Astrocyte of the cerebellum (primary cell): ENCODE measurements around the gene AZU1.

Experiments
- DNase-seq: peaks from one replicate; pipeline ENCODE4 v3.0.0-alpha.2; 2011; ENCODE audit warnings: low read depth
- H3K4me3 ChIP-seq: 2 replicates; pipeline ENCODE4 v1.5.1; 2011; ENCODE audit warnings: mild to moderate bottlenecking, low read depth, low read length, moderate library complexity
- CTCF ChIP-seq: IDR thresholded peaks from 2 replicates; pipeline ENCODE4 v1.5.1; 2012; ENCODE audit warnings: low read length, low read depth, moderate library complexity, mild to moderate bottlenecking; ENCODE audit errors: missing control alignments
- in situ Hi-C: cut with HindIII; loops from 2 replicates; pipeline ENCODE4 v1.10.0; 2017; ENCODE audit warnings: low sequenced_read_pairs

Gene AZU1

GRCh38 chr19:801030-801860 lies 26.4 kb upstream of the AZU1 start:
- in situ Hi-C loops: no loop called here
- TF ChIP-seq CTCF: no peak
- peak overlapping the region; percentile 73 for H3K4me3 ChIP-seq
- DNase-seq: no peak

- DNase-seq: no peak
- TF ChIP-seq CTCF: no peak
- peak overlapping the region; percentile 73 for H3K4me3 ChIP-seq
- in situ Hi-C loops: no loop called here
Observed at GRCh38 chr19:801861-802497, 25.7 kb upstream of the AZU1 start.

- in situ Hi-C loops: no loop called here
- TF ChIP-seq CTCF: no peak
- peak; percentile 50 for DNase-seq
- H3K4me3 ChIP-seq: peak overlapping the region; percentile 73
Observed at GRCh38 chr19:802498-803098, 25.0 kb upstream of the AZU1 start.

- in situ Hi-C loops: no loop called here
- no peak for DNase-seq
- peak overlapping the region; percentile 73 for H3K4me3 ChIP-seq
- no peak for TF ChIP-seq CTCF
Observed at GRCh38 chr19:803099-803561, 24.5 kb upstream of the AZU1 start.

- in situ Hi-C loops: no loop called here
Observed at GRCh38 chr19:803686-804418, 23.8 kb upstream of the AZU1 start.

More at GRCh38 chr19:803686-804418, 23.8 kb upstream of the AZU1 start:
- TF ChIP-seq CTCF: no peak
- DNase-seq: no peak
- no peak overlapping the region for H3K4me3 ChIP-seq
